SK-N-SH (cell line): ENCODE data around the gene ADIG.

ENCODE experiments used
- EP300 ChIP-seq, 2 experiments: IDR thresholded peaks; 2 replicates each; pipeline versions ENCODE4 v1.4.0 to v1.6.1; 2012; ENCODE audit warnings: borderline replicate concordance in 1 of 2, low read depth in 1 of 2, low read length in 1 of 2
- MXI1 ChIP-seq: IDR thresholded peaks from 2 replicates; pipeline ENCODE4 v1.6.1; 2012; ENCODE audit warnings: mild to moderate bottlenecking, low read depth, low read length, improper control_type of control experiment
- POLR2AphosphoS5 ChIP-seq: IDR thresholded peaks from 2 replicates; pipeline ENCODE4 v1.6.1; 2012; ENCODE audit warnings: low read depth, low read length
- RAD21 ChIP-seq: IDR thresholded peaks from 2 replicates; pipeline ENCODE4 v1.6.1; 2012; ENCODE audit warnings: mild to moderate bottlenecking, low read length
- RXRA ChIP-seq: IDR thresholded peaks from 2 replicates; pipeline ENCODE4 v1.4.0; 2012; ENCODE audit warnings: low read depth, mild to moderate bottlenecking, borderline replicate concordance
- TF ChIP-seq, protein P1 (sequence below): fragments of 200-600 bp; sonication (generic); IDR thresholded peaks from 2 replicates; pipeline ENCODE4 v1.6.1; 2017; ENCODE audit warnings: antibody characterized with exemption, mild to moderate bottlenecking, moderate library complexity

GRCh38 chr20:38579921-38580320 is 1.1 kb upstream of the ADIG start:
- TF ChIP-seq, protein P1, sequence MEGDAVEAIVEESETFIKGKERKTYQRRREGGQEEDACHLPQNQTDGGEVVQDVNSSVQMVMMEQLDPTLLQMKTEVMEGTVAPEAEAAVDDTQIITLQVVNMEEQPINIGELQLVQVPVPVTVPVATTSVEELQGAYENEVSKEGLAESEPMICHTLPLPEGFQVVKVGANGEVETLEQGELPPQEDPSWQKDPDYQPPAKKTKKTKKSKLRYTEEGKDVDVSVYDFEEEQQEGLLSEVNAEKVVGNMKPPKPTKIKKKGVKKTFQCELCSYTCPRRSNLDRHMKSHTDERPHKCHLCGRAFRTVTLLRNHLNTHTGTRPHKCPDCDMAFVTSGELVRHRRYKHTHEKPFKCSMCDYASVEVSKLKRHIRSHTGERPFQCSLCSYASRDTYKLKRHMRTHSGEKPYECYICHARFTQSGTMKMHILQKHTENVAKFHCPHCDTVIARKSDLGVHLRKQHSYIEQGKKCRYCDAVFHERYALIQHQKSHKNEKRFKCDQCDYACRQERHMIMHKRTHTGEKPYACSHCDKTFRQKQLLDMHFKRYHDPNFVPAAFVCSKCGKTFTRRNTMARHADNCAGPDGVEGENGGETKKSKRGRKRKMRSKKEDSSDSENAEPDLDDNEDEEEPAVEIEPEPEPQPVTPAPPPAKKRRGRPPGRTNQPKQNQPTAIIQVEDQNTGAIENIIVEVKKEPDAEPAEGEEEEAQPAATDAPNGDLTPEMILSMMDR: no peak
- TF ChIP-seq RAD21: no peak
- TF ChIP-seq EP300 (IDR thresholded peaks at IDR 0.05; ENCODE audit: borderline replicate concordance in 1 of 2, low read depth in 1 of 2, low read length in 1 of 2): no peak
- TF ChIP-seq POLR2AphosphoS5: no peak
- TF ChIP-seq MXI1: no peak
- no peak for TF ChIP-seq RXRA
